ENCODE results near the gene JOSD1.

JOSD1 gene

DNA sequence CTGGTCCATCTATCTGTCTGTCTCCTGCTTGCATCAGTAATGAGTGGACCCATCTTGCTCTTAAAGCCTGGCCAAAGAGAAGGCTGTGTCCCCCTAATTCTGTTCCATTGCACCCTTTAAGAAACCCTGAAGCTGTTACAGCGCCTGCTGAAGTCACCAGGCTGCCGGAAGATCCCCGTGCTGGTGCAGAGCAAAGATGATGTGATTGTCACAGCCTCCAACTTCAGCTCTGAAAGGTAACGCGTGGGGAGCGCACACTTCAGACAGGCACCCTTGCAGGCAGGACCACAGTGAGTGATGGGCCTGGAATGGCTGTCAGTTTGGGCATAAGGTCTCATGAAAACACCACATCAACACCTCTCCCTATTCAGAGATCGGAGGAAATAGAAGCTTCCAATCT, 23.4 kb upstream of the JOSD1 start:
- no peaks in the 10 kb centered on the region for H3K27me3 ChIP-seq
- no peak overlapping the region for H3K4me3 ChIP-seq
- H3K9ac ChIP-seq = peak overlapping the region in 1 of 11 experiments; percentile 14; a peak in 1 of 22 replicates
- no peak overlapping the region for H3K27ac ChIP-seq
- H3K36me3 ChIP-seq = peaks cover 88 to 100% (median 92%) of the 10 kb centered on the region in 11 experiments
- no peak overlapping the region for H3K4me2 ChIP-seq
- no peaks in the 10 kb centered on the region for H3K9me3 ChIP-seq (replicated peaks in 1 of 11)
- peaks cover 23 to 61% (median 44%) of the 10 kb centered on the region in 11 experiments; a peak in 20 of 22 replicates for H4K20me1 ChIP-seq
- peaks cover 5 to 41% (median 37%) of the 10 kb centered on the region in 10 experiments; a peak in 19 of 20 replicates for H3K4me1 ChIP-seq
- no peak for TF ChIP-seq Cebpa-rat (IDR thresholded peaks at IDR 0.05)

GRCh38 chr22:38721551-38721950, 20.8 kb upstream of the JOSD1 start:
- Histone ChIP-seq H4K20me1 (peaks cover 13 to 51% (median 37%) of the 10 kb centered on the region in 11 experiments; a peak in 21 of 22 replicates), H3K4me1 (peaks cover 6 to 18% (median 12%) of the 10 kb centered on the region in 10 experiments), H3K27ac (no peak overlapping the region), H3K4me3 (no peak overlapping the region), H3K27me3 (no peaks in the 10 kb centered on the region), H3K9me3 (replicated peaks in 1 of 11) (no peaks in the 10 kb centered on the region), H3K4me2 (no peak overlapping the region), H3K9ac (no peak overlapping the region), H3K36me3 (peaks cover 88 to 100% (median 93%) of the 10 kb centered on the region in 11 experiments)
- no peak for TF ChIP-seq Cebpa-rat (IDR thresholded peaks at IDR 0.05)

- TF ChIP-seq Cebpa-rat (IDR thresholded peaks at IDR 0.05) = no peak
- Histone ChIP-seq H3K27me3 (no peaks in the 10 kb centered on the region), H3K9me3 (replicated peaks in 1 of 11) (no peaks in the 10 kb centered on the region), H4K20me1 (peaks cover 19 to 52% (median 44%) of the 10 kb centered on the region in 11 experiments), H3K27ac (no peak overlapping the region), H3K4me3 (no peak overlapping the region), H3K4me2 (no peak overlapping the region), H3K36me3 (peaks cover 88 to 100% (median 93%) of the 10 kb centered on the region in 11 experiments), H3K4me1 (peaks cover 0 to 18% (median 2%) of the 10 kb centered on the region in 10 experiments; a peak in 8 of 20 replicates), H3K9ac (no peak overlapping the region)
Measured at GRCh38 chr22:38720350-38720749, 19.6 kb upstream of the JOSD1 start.

- H3K4me1 ChIP-seq = peaks cover 0 to 29% (median 4%) of the 10 kb centered on the region in 10 experiments; a peak in 9 of 20 replicates
- peaks cover 30 to 64% (median 54%) of the 10 kb centered on the region in 11 experiments for H4K20me1 ChIP-seq
- no peak overlapping the region for H3K4me3 ChIP-seq
- no peak overlapping the region for H3K4me2 ChIP-seq
- TF ChIP-seq Cebpa-rat (IDR thresholded peaks at IDR 0.05) = no peak; a peak in 1 of 22 replicates
- H3K27me3 ChIP-seq = no peaks in the 10 kb centered on the region
- no peaks in the 10 kb centered on the region for H3K9me3 ChIP-seq (replicated peaks in 1 of 11)
- H3K36me3 ChIP-seq = peaks cover 79 to 100% (median 89%) of the 10 kb centered on the region in 11 experiments
- 0 out of 22 replicates have a peak overlapping the region, but pooled peaks of 1 of the 11 experiments have one; percentile 4 for H3K9ac ChIP-seq
- H3K27ac ChIP-seq = no peak overlapping the region
Measured at GRCh38 chr22:38719196-38719595, 18.5 kb upstream of the JOSD1 start.

GRCh38 chr22:38718414-38718813, 17.7 kb upstream of the JOSD1 start:
- peaks cover 0 to 37% (median 7%) of the 10 kb centered on the region in 10 experiments; a peak in 9 of 20 replicates for H3K4me1 ChIP-seq
- H3K27me3 ChIP-seq = no peaks in the 10 kb centered on the region
- peaks cover 37 to 72% (median 58%) of the 10 kb centered on the region in 11 experiments for H4K20me1 ChIP-seq
- TF ChIP-seq Cebpa-rat (IDR thresholded peaks at IDR 0.05) = no peak
- H3K27ac ChIP-seq = no peak overlapping the region
- H3K9ac ChIP-seq = no peak overlapping the region
- H3K36me3 ChIP-seq = peaks cover 71 to 97% (median 82%) of the 10 kb centered on the region in 11 experiments
- no peaks in the 10 kb centered on the region for H3K9me3 ChIP-seq (replicated peaks in 1 of 11)
- peak overlapping the region in 3 of 11 experiments; percentile 23 to 44 (median 33); a peak in 1 of 22 replicates for H3K4me2 ChIP-seq
- H3K4me3 ChIP-seq = no peak overlapping the region

DNA sequence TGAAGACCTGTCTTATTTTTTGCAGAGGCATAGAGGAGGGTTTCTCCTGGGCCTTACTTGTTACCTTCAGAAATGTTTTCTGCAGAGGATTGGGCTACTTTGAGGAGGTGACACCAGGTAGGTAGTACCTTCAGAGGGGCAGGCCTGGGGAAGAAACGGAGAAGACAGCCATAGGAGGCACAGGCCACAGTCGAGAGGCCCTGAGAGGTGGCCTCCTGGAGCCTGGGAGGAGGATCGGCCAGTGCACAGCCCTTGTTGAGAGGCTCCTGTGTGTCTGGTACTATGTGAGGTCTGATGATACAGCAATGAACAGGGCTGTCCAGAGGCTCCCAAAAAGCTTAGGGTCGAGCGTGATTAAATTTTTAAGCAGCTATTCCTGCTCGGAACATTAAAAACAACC, 16.5 kb upstream of the JOSD1 start:
- no peak overlapping the region for H3K4me3 ChIP-seq
- peaks cover 0 to 49% (median 18%) of the 10 kb centered on the region in 10 experiments; a peak in 12 of 20 replicates for H3K4me1 ChIP-seq
- H3K9ac ChIP-seq = no peak overlapping the region
- no peaks in the 10 kb centered on the region for H3K9me3 ChIP-seq (replicated peaks in 1 of 11)
- H3K27ac ChIP-seq = no peak overlapping the region
- peaks cover 63 to 97% (median 75%) of the 10 kb centered on the region in 11 experiments for H3K36me3 ChIP-seq
- H4K20me1 ChIP-seq = peaks cover 49 to 83% (median 64%) of the 10 kb centered on the region in 11 experiments
- TF ChIP-seq Cebpa-rat (IDR thresholded peaks at IDR 0.05) = no peak
- no peaks in the 10 kb centered on the region for H3K27me3 ChIP-seq
- no peak overlapping the region for H3K4me2 ChIP-seq

DNA sequence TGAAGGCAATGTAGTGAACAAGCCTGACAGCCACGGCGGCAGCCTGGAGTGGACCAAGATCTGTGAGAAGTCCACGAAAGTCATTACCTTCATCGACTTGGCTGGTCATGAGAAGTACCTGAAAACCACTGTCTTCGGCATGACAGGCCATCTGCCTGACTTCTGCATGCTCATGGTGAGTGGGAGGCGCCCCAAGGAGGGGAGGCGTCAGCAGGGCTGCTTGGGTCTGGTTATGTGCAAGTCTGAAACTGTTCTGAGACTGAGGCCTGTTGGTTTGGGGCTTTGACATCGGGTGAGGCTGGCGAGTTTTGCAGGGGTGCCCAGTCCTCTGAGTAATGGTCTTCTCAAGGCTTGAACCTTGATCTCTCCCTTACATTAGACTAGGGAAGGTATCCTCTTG, 16.1 kb upstream of the JOSD1 start:
- no peak overlapping the region for H3K27ac ChIP-seq

DNA sequence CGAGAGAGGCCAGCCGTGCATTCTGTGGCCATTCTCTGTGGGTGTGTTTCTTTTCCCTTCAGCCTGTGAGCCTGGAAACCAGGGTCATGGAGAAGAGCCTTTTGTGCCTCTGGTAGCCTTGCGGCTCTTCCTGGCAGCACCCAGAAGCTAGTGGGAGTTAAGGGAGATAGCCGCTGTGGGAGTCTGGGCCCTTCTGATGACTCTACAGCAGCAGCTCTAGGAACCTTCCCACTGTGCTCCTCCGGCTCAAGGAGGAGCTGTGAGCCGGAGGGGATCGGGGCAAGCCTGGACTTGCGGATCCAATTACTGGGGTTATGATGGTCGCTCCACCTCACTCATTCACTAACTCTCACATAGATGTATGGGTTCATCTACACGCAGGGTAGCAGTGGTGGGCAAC, 15.5 kb upstream of the JOSD1 start:
- Histone ChIP-seq H3K36me3 (peaks cover 57 to 97% (median 74%) of the 10 kb centered on the region in 11 experiments), H4K20me1 (peaks cover 58 to 90% (median 74%) of the 10 kb centered on the region in 11 experiments), H3K4me1 (peaks cover 0 to 51% (median 19%) of the 10 kb centered on the region in 10 experiments; a peak in 12 of 20 replicates), H3K27me3 (no peaks in the 10 kb centered on the region), H3K4me3 (no peak overlapping the region), H3K9ac (no peak overlapping the region), H3K9me3 (replicated peaks in 1 of 11) (no peaks in the 10 kb centered on the region), H3K27ac (no peak overlapping the region), H3K4me2 (no peak overlapping the region)
- no peak for TF ChIP-seq Cebpa-rat (IDR thresholded peaks at IDR 0.05)

More for the DNA sequence above, 16.1 kb upstream of the JOSD1 start:
- Histone ChIP-seq H3K4me2 (no peak overlapping the region), H3K9ac (no peak overlapping the region), H3K4me1 (peaks cover 0 to 51% (median 19%) of the 10 kb centered on the region in 10 experiments; a peak in 12 of 20 replicates), H3K36me3 (peaks cover 62 to 97% (median 75%) of the 10 kb centered on the region in 11 experiments), H3K4me3 (no peak overlapping the region), H4K20me1 (peaks cover 53 to 88% (median 68%) of the 10 kb centered on the region in 11 experiments), H3K27me3 (no peaks in the 10 kb centered on the region), H3K9me3 (replicated peaks in 1 of 11) (no peaks in the 10 kb centered on the region)
- no peak for TF ChIP-seq Cebpa-rat (IDR thresholded peaks at IDR 0.05)

DNA sequence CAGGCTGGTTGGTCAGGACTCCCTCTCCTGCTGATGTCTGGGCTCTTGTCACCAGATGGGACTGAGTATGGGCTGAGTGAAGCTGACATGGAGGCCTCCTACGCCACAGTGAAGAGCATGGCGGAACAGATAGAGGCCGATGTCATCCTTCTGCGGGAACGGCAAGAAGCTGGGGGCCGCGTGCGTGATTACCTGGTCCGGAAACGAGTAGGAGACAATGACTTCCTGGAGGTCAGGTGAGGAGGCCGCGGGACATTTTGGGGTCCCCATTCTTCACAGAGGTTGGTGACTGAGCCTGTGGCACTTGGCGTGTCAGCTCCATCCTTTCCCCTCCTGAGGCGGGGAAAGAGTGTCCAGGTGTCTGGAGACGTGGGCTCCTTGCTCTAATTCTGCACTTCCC, 15.1 kb upstream of the JOSD1 start:
- Histone ChIP-seq H3K36me3 (peaks cover 53 to 96% (median 74%) of the 10 kb centered on the region in 11 experiments), H3K4me2 (peak overlapping the region in 2 of 11 experiments; percentile 23 to 58; a peak in 2 of 22 replicates), H3K9ac (no peak overlapping the region), H3K27me3 (no peaks in the 10 kb centered on the region), H3K9me3 (replicated peaks in 1 of 11) (no peaks in the 10 kb centered on the region), H3K4me1 (peaks cover 0 to 51% (median 19%) of the 10 kb centered on the region in 10 experiments; a peak in 12 of 20 replicates), H3K4me3 (no peak overlapping the region), H3K27ac (no peak overlapping the region), H4K20me1 (peaks cover 62 to 93% (median 75%) of the 10 kb centered on the region in 11 experiments)
- TF ChIP-seq Cebpa-rat (IDR thresholded peaks at IDR 0.05) = no peak

Data from BLaER1 treated with 17β-estradiol and CSF1 and Interleukin-3, amounts not matched to agents 10 nM and 100 nM (cell line).